Neural cell (in vitro differentiated cells): Measurements from ENCODE around the gene YIPF2. TPM values are rescaled to one million over a fixed set of nuclear protein-coding genes. Genes with fewer than 3 reads are reported as not detected.

Experiments
- H2AFZ ChIP-seq: fragments of 200-600, 300-800 bp; sonication (generic), shearing (Covaris generic); 2 replicates; pipeline ENCODE4 v1.6.0; 2014; ENCODE audit warnings: low read depth, mild to moderate bottlenecking, antibody characterized with exemption, low read length, moderate library complexity
- H3F3A ChIP-seq: fragments of 200-600 bp; shearing (Covaris generic); 2 replicates; pipeline ENCODE4 v1.6.1; 2016; ENCODE audit warnings: mild to moderate bottlenecking, moderate library complexity, mixed read lengths, antibody characterized with exemption, low read length; ENCODE audit not compliant: insufficient read depth, poor library complexity, severe bottlenecking
- H3K27ac ChIP-seq: fragments of 200-600, 300-800 bp; sonication (generic), shearing (Covaris generic); 2 replicates; pipeline ENCODE4 v1.5.1; 2014; ENCODE audit warnings: mild to moderate bottlenecking, low read length, moderate library complexity
- H3K27me3 ChIP-seq: fragments of 300-800, 200-600 bp; sonication (generic), shearing (Covaris generic); 2 replicates; pipeline ENCODE4 v1.6.0; 2014; ENCODE audit warnings: mild to moderate bottlenecking, low read depth, low read length, moderate library complexity; ENCODE audit not compliant: insufficient read depth
- H3K36me3 ChIP-seq: fragments of 300-800, 200-600 bp; sonication (generic), shearing (Covaris generic); 2 replicates; pipeline ENCODE4 v1.5.1; 2014; ENCODE audit warnings: mild to moderate bottlenecking, antibody characterized with exemption, low read length, moderate library complexity; ENCODE audit not compliant: insufficient read depth
- H3K4me2 ChIP-seq: fragments of 300-800, 200-600 bp; sonication (generic), shearing (Covaris generic); 2 replicates; pipeline ENCODE4 v1.6.0; 2014; ENCODE audit warnings: mild to moderate bottlenecking, low read length
- H3K4me3 ChIP-seq: fragments of 300-800, 200-600 bp; sonication (generic), shearing (Covaris generic); 2 replicates; pipeline ENCODE4 v1.5.1; 2014; ENCODE audit warnings: mild to moderate bottlenecking, low read length, moderate library complexity
- H3K79me2 ChIP-seq: fragments of 200-600 bp; shearing (Covaris generic); replicated peaks from 2 replicates; pipeline ENCODE4 v1.6.0; 2014; ENCODE audit warnings: mild to moderate bottlenecking, low read length, moderate library complexity; ENCODE audit not compliant: insufficient read depth
- H3K9ac ChIP-seq: fragments of 300-800, 200-600 bp; sonication (generic), shearing (Covaris generic); 2 replicates; pipeline ENCODE4 v1.6.1; 2016; ENCODE audit warnings: mild to moderate bottlenecking, low read length, mixed read lengths
- H3K9me2 ChIP-seq: fragments of 200-600 bp; shearing (Covaris generic); 2 replicates; pipeline ENCODE4 v1.6.1; 2016; ENCODE audit warnings: mild to moderate bottlenecking, low read length, mixed read lengths; ENCODE audit not compliant: insufficient read depth
- H3K9me3 ChIP-seq: fragments of 200-600, 300-800 bp; sonication (generic), shearing (Covaris generic); 2 replicates; pipeline ENCODE4 v1.6.1; 2016; ENCODE audit warnings: mild to moderate bottlenecking, mixed run types, low read length, moderate library complexity, mixed read lengths
- H4K20me1 ChIP-seq: fragments of 200-600 bp; shearing (Covaris generic); 2 replicates; pipeline ENCODE4 v1.6.1; 2016; ENCODE audit warnings: mild to moderate bottlenecking, mixed run types; ENCODE audit not compliant: insufficient read depth
- CTCF ChIP-seq: fragments of 450-650 bp; IDR thresholded peaks from 2 replicates; pipeline ENCODE4 v1.5.1; 2014; ENCODE audit warnings: antibody characterized with exemption, mild to moderate bottlenecking, moderate library complexity; ENCODE audit not compliant: poor library complexity, severe bottlenecking
- EP300 ChIP-seq: fragments of 450-650 bp; conservative IDR thresholded peaks from 2 replicates; pipeline ENCODE4 v1.6.1; 2014; ENCODE audit warnings: antibody characterized with exemption, mild to moderate bottlenecking, moderate library complexity; ENCODE audit not compliant: poor library complexity, severe bottlenecking
- EZH2 ChIP-seq: fragments of 200-600, 300-800 bp; shearing (Covaris generic), sonication (generic); IDR thresholded peaks from 2 replicates; pipeline ENCODE4 v1.6.1; 2014; ENCODE audit warnings: antibody characterized with exemption, low read length, borderline replicate concordance, mild to moderate bottlenecking; ENCODE audit not compliant: insufficient read depth, poor library complexity, severe bottlenecking
- MXI1 ChIP-seq: fragments of 450-650 bp; conservative IDR thresholded peaks from 2 replicates; pipeline ENCODE4 v1.6.1; 2014; ENCODE audit warnings: antibody characterized with exemption, mild to moderate bottlenecking; ENCODE audit not compliant: poor library complexity, severe bottlenecking
- POLR2AphosphoS5 ChIP-seq: IDR thresholded peaks from 2 replicates; pipeline ENCODE4 v1.6.1; 2012
- RAD21 ChIP-seq: fragments of 450-650 bp; conservative IDR thresholded peaks from 2 replicates; pipeline ENCODE4 v1.6.1; 2014; ENCODE audit warnings: antibody characterized with exemption, mild to moderate bottlenecking, moderate library complexity
- REST ChIP-seq: IDR thresholded peaks from 2 replicates; pipeline ENCODE4 v1.6.1; 2012; ENCODE audit warnings: borderline replicate concordance
- SMC3 ChIP-seq: fragments of 450-650 bp; conservative IDR thresholded peaks from 2 replicates; pipeline ENCODE4 v1.6.1; 2014; ENCODE audit warnings: antibody characterized with exemption, mild to moderate bottlenecking, moderate library complexity; ENCODE audit not compliant: poor library complexity
- TAF1 ChIP-seq: IDR thresholded peaks from 2 replicates; pipeline ENCODE4 v1.6.1; 2012; ENCODE audit warnings: low read depth
- polyA plus RNA-seq: library from polyadenylated mRNA; depleted of rRNA; stranded (reverse); fragments of >200 nt; gene quantifications from 2 replicates; pipeline ENCODE4 v1.2.3, GENCODE V29; 2014

Gene YIPF2
- polyA plus RNA-seq, 1 donor from 2014 or later: 101 TPM

GRCh38 chr19:10916602-10917001 lies 11.8 kb downstream of the YIPF2 start:
- Histone ChIP-seq H3K9ac (no peak overlapping the region), H3K27me3 (no peaks in the 10 kb centered on the region), H3K9me3 (no peaks in the 10 kb centered on the region), H3F3A (no peaks in the 10 kb centered on the region), H3K27ac (no peak overlapping the region), H3K4me3 (no peak overlapping the region), H3K79me2 (no peaks in the 10 kb centered on the region), H3K9me2 (no peaks in the 10 kb centered on the region), H4K20me1 (no peaks in the 10 kb centered on the region), H3K4me2 (no peak overlapping the region), H3K36me3 (no peaks in the 10 kb centered on the region), H2AFZ (no peak overlapping the region)
- TF ChIP-seq SMC3: no peak
- TF ChIP-seq POLR2AphosphoS5: no peak
- no peak for TF ChIP-seq RAD21
- no peak for TF ChIP-seq REST
- no peak for TF ChIP-seq TAF1
- no peak for TF ChIP-seq MXI1
- no peak for TF ChIP-seq EP300
- TF ChIP-seq CTCF: no peak
- TF ChIP-seq EZH2: no peak

- TF ChIP-seq SMC3 (no peak), MXI1 (no peak), TAF1 (no peak), EP300 (no peak), EZH2 (no peak), CTCF (no peak), REST (no peak), RAD21 (no peak), POLR2AphosphoS5 (no peak)
- H3K79me2 ChIP-seq: no peaks in the 10 kb centered on the region
- no peak overlapping the region for H3K4me2 ChIP-seq
- H3K36me3 ChIP-seq: no peaks in the 10 kb centered on the region
- H3K4me3 ChIP-seq: no peak overlapping the region
- no peaks in the 10 kb centered on the region for H4K20me1 ChIP-seq
- H3K27ac ChIP-seq: no peak overlapping the region
- no peaks in the 10 kb centered on the region for H3F3A ChIP-seq
- H3K9me2 ChIP-seq: no peaks in the 10 kb centered on the region
- H2AFZ ChIP-seq: no peak overlapping the region
- H3K9ac ChIP-seq: no peak overlapping the region
- no peaks in the 10 kb centered on the region for H3K9me3 ChIP-seq
- H3K27me3 ChIP-seq: no peaks in the 10 kb centered on the region
Measured at GRCh38 chr19:10915130-10916091, 13.0 kb downstream of the YIPF2 start.
